Gastrocnemius medialis (tissue), 4 donors: ENCODE data around the gene PTPRB.

ENCODE experiments used
- POLR2A ChIP-seq, 2 donors: fragments of 450-650 bp; IDR thresholded peaks; one replicate each; pipeline ENCODE4 v1.6.1; 2017; ENCODE audit warnings: antibody characterized with exemption in 2 of 2, mild to moderate bottlenecking in 2 of 2, moderate library complexity in 2 of 2
- TF ChIP-seq, protein P1 (sequence below), 5 experiments: fragments of 450-650 bp in 3 of 5; fragments of 200-600 bp in 2 of 5; sonication (generic) in 2 of 5; IDR thresholded peaks in 4 of 5; conservative IDR thresholded peaks in 1 of 5; 1 replicate in 4 of 5; 2 replicates in 1 of 5; pipeline ENCODE4 v1.5.1; 2016 to 2019; ENCODE audit warnings: antibody characterized with exemption in 5 of 5, mild to moderate bottlenecking in 3 of 5, moderate library complexity in 3 of 5

DNA sequence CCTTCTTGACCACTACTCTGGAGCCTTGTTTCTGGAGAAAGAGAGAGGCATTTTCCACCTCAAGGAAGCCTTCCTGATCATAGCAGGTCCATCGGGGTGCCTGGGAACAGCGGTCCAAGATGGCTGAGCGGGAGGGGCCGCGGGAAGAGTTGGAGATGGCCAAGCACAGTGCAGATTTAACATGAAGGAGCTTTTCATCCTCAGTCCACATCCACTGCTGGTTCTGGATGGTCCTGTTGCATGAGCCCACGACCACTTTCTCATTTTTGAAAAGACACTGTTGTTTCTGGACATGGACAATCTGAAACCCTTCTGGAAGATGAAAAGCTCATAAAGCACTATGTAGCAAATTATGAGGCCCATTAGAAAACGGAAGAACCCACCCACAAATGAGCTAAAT is 1.5 kb downstream of the PTPRB start:
- TF ChIP-seq, protein P1, sequence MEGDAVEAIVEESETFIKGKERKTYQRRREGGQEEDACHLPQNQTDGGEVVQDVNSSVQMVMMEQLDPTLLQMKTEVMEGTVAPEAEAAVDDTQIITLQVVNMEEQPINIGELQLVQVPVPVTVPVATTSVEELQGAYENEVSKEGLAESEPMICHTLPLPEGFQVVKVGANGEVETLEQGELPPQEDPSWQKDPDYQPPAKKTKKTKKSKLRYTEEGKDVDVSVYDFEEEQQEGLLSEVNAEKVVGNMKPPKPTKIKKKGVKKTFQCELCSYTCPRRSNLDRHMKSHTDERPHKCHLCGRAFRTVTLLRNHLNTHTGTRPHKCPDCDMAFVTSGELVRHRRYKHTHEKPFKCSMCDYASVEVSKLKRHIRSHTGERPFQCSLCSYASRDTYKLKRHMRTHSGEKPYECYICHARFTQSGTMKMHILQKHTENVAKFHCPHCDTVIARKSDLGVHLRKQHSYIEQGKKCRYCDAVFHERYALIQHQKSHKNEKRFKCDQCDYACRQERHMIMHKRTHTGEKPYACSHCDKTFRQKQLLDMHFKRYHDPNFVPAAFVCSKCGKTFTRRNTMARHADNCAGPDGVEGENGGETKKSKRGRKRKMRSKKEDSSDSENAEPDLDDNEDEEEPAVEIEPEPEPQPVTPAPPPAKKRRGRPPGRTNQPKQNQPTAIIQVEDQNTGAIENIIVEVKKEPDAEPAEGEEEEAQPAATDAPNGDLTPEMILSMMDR (IDR thresholded peaks at IDR 0.05 in 4 of 5, conservative IDR thresholded peaks at IDR 0.05 in 1 of 5), result no peak
- no peak for TF ChIP-seq POLR2A (IDR thresholded peaks at IDR 0.05)
